ENCODE results near the gene GOLGA6L22.
A peak's percentile ranks its signal among the peaks of the same experiment; 100 is the strongest.
"Not testable (repeated sequence)": the region's sequence is repeated elsewhere in the genome, so short reads cannot be mapped to it uniquely, and the experiment has no call there.

The GOLGA6L22 gene

DNA sequence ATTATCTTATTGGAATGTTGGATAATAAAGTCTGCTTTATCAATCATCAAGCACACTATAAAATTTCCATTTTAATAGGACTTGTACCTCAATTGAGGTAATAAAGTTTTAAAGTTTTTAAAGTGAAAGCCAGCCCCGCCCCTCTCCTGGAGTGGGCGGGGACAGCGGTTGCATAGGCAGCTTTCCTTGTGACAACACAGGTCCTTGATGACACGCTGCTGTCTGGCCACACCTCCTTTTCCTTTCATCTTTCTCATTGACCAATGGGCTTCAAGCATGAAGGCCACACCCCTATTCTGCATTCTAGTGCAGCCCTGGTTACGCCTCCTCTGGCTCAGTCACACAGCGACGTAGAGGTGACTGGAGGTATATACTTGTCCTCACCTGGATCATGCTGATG, at the start of gene GOLGA6L22:
Gene GOLGA6L22 (plus strand): TSS at position 301 of the 400 bp plus-strand sequence. CDS start 91 bp downstream, at position 392.
- H3K9me3 Mint-ChIP-seq; H3K36me3 Mint-ChIP-seq (ENCODE audit: low read depth); DNase-seq (ENCODE audit: low spot score); H3K27ac Mint-ChIP-seq; H3K4me3 Mint-ChIP-seq; H3K4me1 Mint-ChIP-seq (ENCODE audit: low read depth); H3K27me3 Mint-ChIP-seq (ENCODE audit: low read depth): not testable (repeated sequence)

DNA sequence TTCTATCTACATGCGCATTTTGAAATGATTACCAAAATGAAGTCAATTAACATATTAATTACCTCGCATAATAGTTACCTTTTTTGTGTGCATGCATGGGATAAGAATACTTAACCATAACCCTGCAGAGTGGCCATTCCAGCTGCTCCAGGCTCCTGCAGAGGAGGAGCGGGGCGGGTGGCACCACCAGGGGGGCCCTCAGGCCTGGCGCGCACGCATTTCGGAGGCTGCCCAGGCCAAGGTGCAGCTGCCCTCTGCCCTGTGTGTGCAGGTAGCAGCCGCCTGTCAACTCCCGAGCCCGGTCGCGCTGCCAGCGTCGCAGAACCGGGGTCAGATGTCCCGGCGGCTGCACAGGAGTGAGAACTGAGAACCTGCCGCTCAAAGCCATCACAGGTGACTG, 41.4 kb upstream of the GOLGA6L22 start:
- not testable (repeated sequence) for H3K36me3 Mint-ChIP-seq (ENCODE audit: low read depth); H3K27me3 Mint-ChIP-seq (ENCODE audit: low read depth); H3K4me1 Mint-ChIP-seq (ENCODE audit: low read depth)

GRCh38 chr15:22417795-22418194, 40.9 kb upstream of the GOLGA6L22 start:
- H3K27me3 Mint-ChIP-seq (ENCODE audit: low read depth); H3K4me1 Mint-ChIP-seq (ENCODE audit: low read depth); H3K27ac Mint-ChIP-seq; H3K36me3 Mint-ChIP-seq (ENCODE audit: low read depth); DNase-seq (ENCODE audit: low spot score); H3K9me3 Mint-ChIP-seq; H3K4me3 Mint-ChIP-seq: not testable (repeated sequence)

More for the DNA sequence above, 41.4 kb upstream of the GOLGA6L22 start:
- H3K9me3 Mint-ChIP-seq; H3K4me3 Mint-ChIP-seq; DNase-seq (ENCODE audit: low spot score); H3K27ac Mint-ChIP-seq: not testable (repeated sequence)

GRCh38 chr15:22418212-22418611, 40.5 kb upstream of the GOLGA6L22 start:
- H3K27me3 Mint-ChIP-seq (ENCODE audit: low read depth); H3K27ac Mint-ChIP-seq; DNase-seq (ENCODE audit: low spot score); H3K4me1 Mint-ChIP-seq (ENCODE audit: low read depth); H3K4me3 Mint-ChIP-seq; H3K36me3 Mint-ChIP-seq (ENCODE audit: low read depth); H3K9me3 Mint-ChIP-seq: not testable (repeated sequence)

DNA sequence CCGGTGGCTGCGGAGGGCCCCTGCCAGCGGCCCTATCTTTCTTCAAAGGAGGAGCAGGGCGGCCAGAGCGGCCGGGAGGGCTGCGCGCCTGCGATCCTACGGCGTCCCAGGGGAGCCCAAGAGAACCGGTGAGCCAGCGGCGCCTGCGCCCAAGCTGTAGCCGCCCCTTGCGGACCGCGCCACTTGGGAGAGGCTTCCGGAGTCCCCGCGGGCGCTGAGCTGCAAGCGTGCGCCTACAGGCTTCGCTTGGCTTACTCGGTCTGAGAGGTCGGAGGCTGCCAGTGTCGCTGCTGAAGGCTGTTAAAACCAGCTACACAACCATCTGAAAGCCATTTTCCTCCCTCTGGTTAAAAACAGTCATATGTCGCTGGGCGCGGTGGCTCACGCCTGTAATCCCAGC, 40.0 kb upstream of the GOLGA6L22 start:
- not testable (repeated sequence) for H3K4me3 Mint-ChIP-seq; H3K36me3 Mint-ChIP-seq (ENCODE audit: low read depth); H3K4me1 Mint-ChIP-seq (ENCODE audit: low read depth); H3K9me3 Mint-ChIP-seq; H3K27ac Mint-ChIP-seq; DNase-seq (ENCODE audit: low spot score); H3K27me3 Mint-ChIP-seq (ENCODE audit: low read depth)

- DNase-seq (ENCODE audit: low spot score), result not testable (repeated sequence)
These were observed 38.4 kb upstream of the GOLGA6L22 start for GRCh38 chr15:22420340-22420739.

DNA sequence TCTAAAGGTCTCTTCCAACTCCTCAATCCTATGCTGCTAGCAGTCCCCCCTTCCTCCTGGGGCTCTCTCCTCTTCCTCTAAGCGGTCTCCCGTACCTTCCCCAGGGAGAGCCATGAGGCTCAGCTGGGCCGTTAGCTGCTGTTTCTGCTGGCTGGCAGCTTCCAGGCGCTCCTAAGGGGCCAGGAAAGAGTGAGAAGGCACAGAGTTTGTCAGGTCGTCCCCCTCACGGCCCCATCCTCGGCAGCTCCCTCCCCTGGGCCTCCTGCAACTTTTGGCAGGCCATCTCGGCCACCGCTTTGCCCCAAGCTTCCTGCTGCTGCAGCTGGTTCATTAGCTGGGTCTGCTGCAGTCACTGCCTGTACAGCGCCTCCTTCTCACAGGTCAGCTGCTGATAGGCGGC, 29.3 kb upstream of the GOLGA6L22 start:
- DNase-seq (ENCODE audit: low spot score); H3K27me3 Mint-ChIP-seq (ENCODE audit: low read depth); H3K36me3 Mint-ChIP-seq (ENCODE audit: low read depth); H3K27ac Mint-ChIP-seq; H3K4me3 Mint-ChIP-seq; H3K4me1 Mint-ChIP-seq (ENCODE audit: low read depth); H3K9me3 Mint-ChIP-seq: not testable (repeated sequence)

More at GRCh38 chr15:22420340-22420739, 38.4 kb upstream of the GOLGA6L22 start:
- H3K36me3 Mint-ChIP-seq (ENCODE audit: low read depth); H3K4me1 Mint-ChIP-seq (ENCODE audit: low read depth); H3K4me3 Mint-ChIP-seq; H3K27me3 Mint-ChIP-seq (ENCODE audit: low read depth); H3K9me3 Mint-ChIP-seq; H3K27ac Mint-ChIP-seq: not testable (repeated sequence)

DNA sequence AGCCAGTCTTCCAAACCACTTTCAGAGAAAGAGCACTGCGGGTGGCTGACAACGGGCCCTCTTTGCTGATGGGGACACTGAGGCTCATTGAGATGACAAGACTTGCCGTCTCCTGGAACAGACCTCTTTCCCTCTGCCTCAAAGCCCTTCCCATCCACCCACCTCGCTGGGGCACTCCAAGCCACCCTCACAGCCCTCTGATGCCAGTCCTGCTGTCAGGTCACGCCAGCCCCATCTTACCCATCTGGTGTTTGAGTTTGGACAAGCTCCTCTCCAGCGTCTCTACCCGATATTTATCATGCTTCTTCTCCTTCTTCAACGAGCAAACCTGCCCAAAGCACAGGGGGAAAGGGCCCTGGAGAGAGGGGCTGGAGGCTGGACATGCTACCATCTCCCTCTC, 27.0 kb upstream of the GOLGA6L22 start:
- not testable (repeated sequence) for H3K9me3 Mint-ChIP-seq; H3K36me3 Mint-ChIP-seq (ENCODE audit: low read depth); H3K27ac Mint-ChIP-seq; H3K4me1 Mint-ChIP-seq (ENCODE audit: low read depth); H3K27me3 Mint-ChIP-seq (ENCODE audit: low read depth); H3K4me3 Mint-ChIP-seq; DNase-seq (ENCODE audit: low spot score)

- H3K27me3 Mint-ChIP-seq (ENCODE audit: low read depth); H3K36me3 Mint-ChIP-seq (ENCODE audit: low read depth); H3K9me3 Mint-ChIP-seq; H3K4me1 Mint-ChIP-seq (ENCODE audit: low read depth); H3K27ac Mint-ChIP-seq; H3K4me3 Mint-ChIP-seq: not testable (repeated sequence)
- peak; percentile 43 for DNase-seq (ENCODE audit: low spot score)
These were observed 35.9 kb downstream of the GOLGA6L22 start for GRCh38 chr15:22494490-22495113.

DNA sequence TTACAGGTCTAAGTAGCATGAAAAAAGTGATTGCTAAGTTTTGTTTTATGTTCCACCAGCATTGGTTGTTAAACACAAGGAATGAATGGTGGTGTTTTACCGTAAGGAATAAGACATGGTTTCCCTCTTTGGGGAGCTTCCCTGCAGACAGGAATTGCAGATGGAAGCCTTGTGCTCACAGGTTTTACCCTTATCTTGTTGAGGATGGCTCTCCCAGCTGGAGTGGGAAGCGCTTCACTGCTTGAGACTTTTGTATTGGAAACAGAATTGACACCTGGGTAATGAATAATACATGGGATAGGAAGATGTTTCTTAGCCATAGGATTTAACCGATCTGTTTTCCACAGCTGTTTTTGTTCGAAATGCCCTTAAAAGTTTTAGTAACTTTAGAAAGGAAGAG, 38.5 kb downstream of the GOLGA6L22 start:
- H3K4me1 Mint-ChIP-seq (ENCODE audit: low read depth); H3K27me3 Mint-ChIP-seq (ENCODE audit: low read depth); H3K27ac Mint-ChIP-seq; DNase-seq (ENCODE audit: low spot score); H3K4me3 Mint-ChIP-seq; H3K9me3 Mint-ChIP-seq; H3K36me3 Mint-ChIP-seq (ENCODE audit: low read depth): not testable (repeated sequence)

DNA sequence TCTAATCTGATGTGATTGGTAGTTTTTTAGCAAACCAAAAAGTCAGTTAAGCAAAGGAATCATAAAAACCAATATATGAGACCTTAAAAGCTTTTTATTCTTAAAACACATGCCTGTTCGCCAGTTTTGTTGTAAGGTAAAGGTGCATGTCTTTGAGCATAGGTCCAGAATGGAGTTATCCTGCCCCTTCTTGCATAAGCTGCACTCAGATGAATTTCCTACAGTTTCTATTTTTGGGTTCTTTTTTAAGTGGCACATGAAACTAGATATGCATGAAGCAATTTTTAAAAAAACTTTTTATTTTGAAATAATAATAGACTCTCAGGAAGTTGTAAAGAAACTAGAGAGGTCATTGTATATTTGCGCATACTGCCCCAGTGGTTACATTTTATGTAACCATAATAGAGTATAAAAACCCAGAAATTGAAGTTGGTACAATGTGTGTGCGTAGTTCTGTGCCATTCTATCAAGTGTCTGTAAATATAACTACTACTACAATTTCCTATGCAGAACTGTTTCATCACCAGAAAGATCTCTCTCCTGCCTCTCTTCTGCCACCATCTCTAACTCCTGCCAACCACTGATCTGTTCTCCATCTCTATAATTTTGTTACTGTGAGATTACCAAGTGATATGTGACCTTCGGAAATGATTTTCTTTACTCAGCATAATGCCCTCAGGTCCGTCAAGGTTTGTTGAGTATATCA, 39.7 kb downstream of the GOLGA6L22 start:
- H3K27me3 Mint-ChIP-seq (ENCODE audit: low read depth); H3K27ac Mint-ChIP-seq; H3K36me3 Mint-ChIP-seq (ENCODE audit: low read depth); H3K9me3 Mint-ChIP-seq; H3K4me3 Mint-ChIP-seq; DNase-seq (ENCODE audit: low spot score); H3K4me1 Mint-ChIP-seq (ENCODE audit: low read depth): not testable (repeated sequence)

DNA sequence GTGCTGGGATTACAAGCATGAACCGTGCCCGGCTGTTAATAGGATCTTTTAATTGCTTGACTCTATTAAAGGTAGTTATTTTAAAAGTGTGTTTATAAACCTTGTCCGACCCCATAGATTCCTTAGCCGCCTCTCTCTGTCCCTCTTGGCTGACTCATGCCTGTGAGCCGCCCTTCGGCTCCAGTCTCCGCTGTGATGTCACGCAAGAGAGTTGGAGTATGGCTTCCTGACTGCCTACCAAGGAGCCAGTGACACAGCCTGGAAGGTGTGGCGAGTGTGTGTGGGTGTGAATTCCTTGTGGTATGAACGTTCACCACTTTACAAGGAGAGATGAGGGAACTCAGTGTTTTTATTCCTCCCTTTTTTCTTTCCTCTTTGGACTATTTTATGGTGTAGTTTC, 43.6 kb downstream of the GOLGA6L22 start:
- H3K4me1 Mint-ChIP-seq (ENCODE audit: low read depth); H3K9me3 Mint-ChIP-seq; DNase-seq (ENCODE audit: low spot score); H3K27ac Mint-ChIP-seq; H3K4me3 Mint-ChIP-seq; H3K36me3 Mint-ChIP-seq (ENCODE audit: low read depth); H3K27me3 Mint-ChIP-seq (ENCODE audit: low read depth): not testable (repeated sequence)

DNA sequence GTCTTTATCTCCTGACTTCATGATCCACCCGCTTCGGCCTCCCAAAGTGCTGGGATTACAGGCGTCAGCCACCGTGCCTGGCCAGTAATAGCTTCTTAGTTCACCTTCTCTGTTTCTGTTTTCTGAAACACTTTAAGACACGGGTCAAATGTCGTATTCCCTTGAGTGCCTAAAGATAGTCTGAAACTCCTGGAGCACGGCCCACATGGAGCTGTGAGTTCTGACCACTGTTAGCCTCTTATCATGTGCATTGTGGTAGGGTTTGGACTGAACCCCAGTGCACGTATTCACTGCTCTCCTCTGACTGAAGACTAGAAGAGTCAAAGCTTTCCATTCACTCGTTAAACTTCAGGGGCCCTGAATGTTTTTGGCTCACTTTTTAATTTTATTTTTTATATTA, 48.3 kb downstream of the GOLGA6L22 start:
- not testable (repeated sequence) for DNase-seq (ENCODE audit: low spot score); H3K4me1 Mint-ChIP-seq (ENCODE audit: low read depth); H3K27me3 Mint-ChIP-seq (ENCODE audit: low read depth); H3K36me3 Mint-ChIP-seq (ENCODE audit: low read depth); H3K27ac Mint-ChIP-seq; H3K9me3 Mint-ChIP-seq; H3K4me3 Mint-ChIP-seq

- H3K4me1 Mint-ChIP-seq (ENCODE audit: low read depth), result not testable (repeated sequence)
These were observed 57.4 kb downstream of the GOLGA6L22 start for GRCh38 chr15:22516140-22516539.

More at GRCh38 chr15:22516140-22516539, 57.4 kb downstream of the GOLGA6L22 start:
- H3K4me3 Mint-ChIP-seq; DNase-seq (ENCODE audit: low spot score); H3K36me3 Mint-ChIP-seq (ENCODE audit: low read depth); H3K27me3 Mint-ChIP-seq (ENCODE audit: low read depth); H3K27ac Mint-ChIP-seq; H3K9me3 Mint-ChIP-seq: not testable (repeated sequence)
